HG03135 (cell line): ENCODE results near the gene MAX.

Experiments
- ATAC-seq: cut with Tn5 transposase; IDR thresholded peaks from one replicate; pipeline ENCODE4 v1.9.1; 2021; ENCODE audit warnings: mild to moderate bottlenecking, moderate library complexity; ENCODE audit not compliant: unreplicated experiment

The MAX gene

GRCh38 chr14:65102441-65103149 is at the start of gene MAX:
Gene MAX (minus strand): TSS chr14:65102517. CDS start chr14:65102339, 178 bp downstream.
- ATAC-seq, result peak; percentile 81

GRCh38 chr14:65151609-65151956 is 49.3 kb upstream of the MAX start:
- no peak for ATAC-seq

- no peak for ATAC-seq
These were observed 48.7 kb upstream of the MAX start for GRCh38 chr14:65150898-65151608.

- ATAC-seq, result no peak
These were observed 46.8 kb upstream of the MAX start for GRCh38 chr14:65149116-65149515.

GRCh38 chr14:65144170-65144569 is 41.9 kb upstream of the MAX start:
- ATAC-seq, result no peak

- no peak for ATAC-seq
These were observed 40.8 kb upstream of the MAX start for GRCh38 chr14:65142914-65143625.

- no peak for ATAC-seq
These were observed 40.1 kb upstream of the MAX start for GRCh38 chr14:65142429-65142828.

- ATAC-seq, result no peak
These were observed 39.2 kb upstream of the MAX start for GRCh38 chr14:65141523-65141922.

GRCh38 chr14:65137648-65138307 is 35.5 kb upstream of the MAX start:
- no peak for ATAC-seq

GRCh38 chr14:65134651-65135579 is 32.6 kb upstream of the MAX start:
- ATAC-seq, result no peak

GRCh38 chr14:65132855-65133254 is 30.5 kb upstream of the MAX start:
- ATAC-seq, result no peak

GRCh38 chr14:65131301-65131701 is 29.0 kb upstream of the MAX start:
- no peak for ATAC-seq

- no peak for ATAC-seq
These were observed 25.8 kb upstream of the MAX start for GRCh38 chr14:65128096-65128495.

GRCh38 chr14:65117769-65118745 is 15.7 kb upstream of the MAX start:
- ATAC-seq, result no peak

- ATAC-seq, result no peak
These were observed 13.3 kb upstream of the MAX start for GRCh38 chr14:65115615-65116014.

- no peak for ATAC-seq
These were observed 8.2 kb upstream of the MAX start for GRCh38 chr14:65110525-65110924.

- ATAC-seq, result no peak
These were observed 7.0 kb upstream of the MAX start for GRCh38 chr14:65109357-65109756.

GRCh38 chr14:65107200-65107599 is 4.9 kb upstream of the MAX start:
- ATAC-seq, result no peak

- ATAC-seq, result no peak
These were observed 4.4 kb upstream of the MAX start for GRCh38 chr14:65106736-65107135.
